ENCODE data around the gene RPLP2. TPM values are rescaled to one million over a fixed set of nuclear protein-coding genes. Genes with fewer than 3 reads are reported as not detected.

Gene RPLP2
- polyA plus RNA-seq, 1 of the 3 experiments (the other 2 are of a cell fraction) = 799 TPM

DNA sequence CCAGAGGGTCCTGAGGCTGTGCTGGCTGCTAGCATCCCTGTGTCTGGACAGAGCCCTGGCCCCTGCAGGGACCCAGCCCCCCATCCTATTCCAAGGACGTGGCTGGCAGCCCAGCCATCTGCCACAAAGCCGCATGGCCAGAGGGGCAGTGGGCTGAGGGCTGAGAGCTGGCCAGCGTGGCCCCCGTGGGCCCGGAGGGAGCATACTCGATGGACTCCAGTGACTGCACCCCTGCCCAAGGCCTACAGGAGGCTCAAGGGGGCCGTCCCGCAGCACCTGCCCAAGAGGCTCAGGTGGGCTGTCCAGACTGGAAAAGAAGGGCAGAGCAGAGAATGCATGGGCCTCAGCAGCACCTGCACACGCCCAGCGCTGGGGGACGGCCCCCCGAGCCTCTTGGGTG lies 46.0 kb downstream of the RPLP2 start:
- H3K9ac ChIP-seq = no peak overlapping the region
- peak overlapping the region in 1 of 2 experiments; percentile 89; a peak in 2 of 4 replicates for H3K27ac ChIP-seq (ENCODE audit: low read depth in 2 of 2, low read length in 1 of 2)
- peaks cover 22% of the 10 kb centered on the region; the same call in 1 of the 2 replicates for H3K79me2 ChIP-seq (ENCODE audit: insufficient read depth)
- no peak overlapping the region for H3K4me3 ChIP-seq (ENCODE audit: low read depth in 2 of 2, low read length in 1 of 2)
- H3K4me1 ChIP-seq (ENCODE audit: control insufficient read depth in 1 of 2, insufficient read depth in 2 of 2, low read depth in 1 of 2, low read length in 1 of 2) = peaks cover 10 to 73% of the 10 kb centered on the region in 2 experiments; a peak in 2 of 4 replicates
- H2AFZ ChIP-seq (ENCODE audit: low read depth) = no peak overlapping the region
- DNase-seq = peak; percentile 74
- no peaks in the 10 kb centered on the region for H3F3A ChIP-seq (replicated peaks; ENCODE audit: insufficient read depth)
- H3K36me3 ChIP-seq (replicated peaks in 1 of 2; ENCODE audit: control insufficient read depth in 1 of 2, insufficient read depth in 2 of 2, low read length in 1 of 2) = no peaks in the 10 kb centered on the region
- ChIA-PET POLR2A (interaction anchor here (0.6 to 2.7 kb wide), 2 partner anchors 14 to 37 kb away, joined by 3 to 13 read pairs; partner anchors contain the start of genes PNPLA2, POLR2L and TSPAN4), CTCF (interaction anchor here (0.8 to 3.5 kb wide), 6 partner anchors 8 to 195 kb away, joined by 3 to 24 read pairs (median 3); partner anchors contain the start of gene PNPLA2)
- H3K9me2 ChIP-seq = no peaks in the 10 kb centered on the region
- H3K4me2 ChIP-seq = no peak overlapping the region
- TF ChIP-seq FOXM1 (IDR thresholded peaks at IDR 0.05; ENCODE audit: low read depth) (no peak), JUND (IDR thresholded peaks at IDR 0.05) (no peak), RFX5 (IDR thresholded peaks at IDR 0.05; ENCODE audit: low read length) (no peak), EZH2phosphoT487 (IDR thresholded peaks at IDR 0.05; ENCODE audit: borderline replicate concordance, low read depth) (no peak), MXI1 (IDR thresholded peaks at IDR 0.05; ENCODE audit: low read depth, low read length) (no peak)
- TF ChIP-seq, protein P1, sequence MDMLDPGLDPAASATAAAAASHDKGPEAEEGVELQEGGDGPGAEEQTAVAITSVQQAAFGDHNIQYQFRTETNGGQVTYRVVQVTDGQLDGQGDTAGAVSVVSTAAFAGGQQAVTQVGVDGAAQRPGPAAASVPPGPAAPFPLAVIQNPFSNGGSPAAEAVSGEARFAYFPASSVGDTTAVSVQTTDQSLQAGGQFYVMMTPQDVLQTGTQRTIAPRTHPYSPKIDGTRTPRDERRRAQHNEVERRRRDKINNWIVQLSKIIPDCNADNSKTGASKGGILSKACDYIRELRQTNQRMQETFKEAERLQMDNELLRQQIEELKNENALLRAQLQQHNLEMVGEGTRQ (IDR thresholded peaks at IDR 0.05; ENCODE audit: borderline replicate concordance, low read depth, low read length) = no peak
- H3K9me3 ChIP-seq = no peaks in the 10 kb centered on the region
- peaks cover 86% of the 10 kb centered on the region for H4K20me1 ChIP-seq (ENCODE audit: insufficient read depth)
- whole genome bisulfite sequencing (ENCODE audit: low lambda C conversion rate) = no CpG with 5 or more reads among the region's 12 CpGs
- H3K27me3 ChIP-seq (ENCODE audit: insufficient read depth) = no peaks in the 10 kb centered on the region

DNA sequence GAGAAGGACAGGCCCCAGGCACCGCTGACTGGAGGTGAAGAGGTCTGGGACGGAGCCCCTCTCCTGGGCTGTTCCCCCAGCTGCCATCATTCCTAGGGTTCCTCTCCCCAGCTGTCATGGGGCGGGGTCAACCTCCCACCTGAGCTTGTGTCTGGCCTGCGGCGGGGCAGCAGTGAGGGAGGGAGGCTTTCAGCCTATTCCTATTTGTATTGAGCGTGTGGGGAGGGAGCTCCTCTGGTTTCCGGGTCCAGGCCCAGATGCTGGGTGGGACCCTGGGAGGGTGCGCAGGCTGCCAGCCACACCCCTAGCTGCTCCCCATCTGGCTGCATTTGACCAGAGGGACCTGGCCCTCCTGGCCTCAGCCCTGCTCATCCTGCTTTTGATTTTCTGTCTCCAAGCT lies 46.6 kb downstream of the RPLP2 start:
- Histone ChIP-seq H3K4me1 (ENCODE audit: control insufficient read depth in 1 of 2, insufficient read depth in 2 of 2, low read depth in 1 of 2, low read length in 1 of 2) (peaks cover 10 to 69% of the 10 kb centered on the region in 2 experiments; a peak in 2 of 4 replicates), H3K9me3 (no peaks in the 10 kb centered on the region), H3K79me2 (ENCODE audit: insufficient read depth) (peaks cover 20% of the 10 kb centered on the region; the same call in 1 of the 2 replicates), H3K9me2 (no peaks in the 10 kb centered on the region), H3K27me3 (ENCODE audit: insufficient read depth) (no peaks in the 10 kb centered on the region), H3K36me3 (replicated peaks in 1 of 2; ENCODE audit: control insufficient read depth in 1 of 2, insufficient read depth in 2 of 2, low read length in 1 of 2) (no peaks in the 10 kb centered on the region), H3K4me3 (ENCODE audit: low read depth in 2 of 2, low read length in 1 of 2) (no peak overlapping the region), H3K4me2 (no peak overlapping the region), H4K20me1 (ENCODE audit: insufficient read depth) (peaks cover 80% of the 10 kb centered on the region), H3K9ac (no peak overlapping the region), H3K27ac (ENCODE audit: low read depth in 2 of 2, low read length in 1 of 2) (peak overlapping the region in 1 of 2 experiments; percentile 89; a peak in 2 of 4 replicates), H2AFZ (ENCODE audit: low read depth) (no peak overlapping the region), H3F3A (replicated peaks; ENCODE audit: insufficient read depth) (no peaks in the 10 kb centered on the region)
- 60% methylated on average over 1 of the region's 8 CpGs for WGBS (ENCODE audit: low lambda C conversion rate)
- ChIA-PET CTCF (interaction anchor here (0.8 to 3.5 kb wide), 6 partner anchors 9 to 194 kb away, joined by 3 to 24 read pairs (median 4); partner anchors contain the start of gene PNPLA2), POLR2A (interaction anchor here (0.6 to 2.7 kb wide), 2 partner anchors 14 to 37 kb away, joined by 3 to 13 read pairs; partner anchors contain the start of genes PNPLA2, POLR2L and TSPAN4)
- DNase-seq = peak; percentile 79
- TF ChIP-seq, protein P2, sequence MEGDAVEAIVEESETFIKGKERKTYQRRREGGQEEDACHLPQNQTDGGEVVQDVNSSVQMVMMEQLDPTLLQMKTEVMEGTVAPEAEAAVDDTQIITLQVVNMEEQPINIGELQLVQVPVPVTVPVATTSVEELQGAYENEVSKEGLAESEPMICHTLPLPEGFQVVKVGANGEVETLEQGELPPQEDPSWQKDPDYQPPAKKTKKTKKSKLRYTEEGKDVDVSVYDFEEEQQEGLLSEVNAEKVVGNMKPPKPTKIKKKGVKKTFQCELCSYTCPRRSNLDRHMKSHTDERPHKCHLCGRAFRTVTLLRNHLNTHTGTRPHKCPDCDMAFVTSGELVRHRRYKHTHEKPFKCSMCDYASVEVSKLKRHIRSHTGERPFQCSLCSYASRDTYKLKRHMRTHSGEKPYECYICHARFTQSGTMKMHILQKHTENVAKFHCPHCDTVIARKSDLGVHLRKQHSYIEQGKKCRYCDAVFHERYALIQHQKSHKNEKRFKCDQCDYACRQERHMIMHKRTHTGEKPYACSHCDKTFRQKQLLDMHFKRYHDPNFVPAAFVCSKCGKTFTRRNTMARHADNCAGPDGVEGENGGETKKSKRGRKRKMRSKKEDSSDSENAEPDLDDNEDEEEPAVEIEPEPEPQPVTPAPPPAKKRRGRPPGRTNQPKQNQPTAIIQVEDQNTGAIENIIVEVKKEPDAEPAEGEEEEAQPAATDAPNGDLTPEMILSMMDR (IDR thresholded peaks at IDR 0.05) = no peak
- TF ChIP-seq MEF2A (IDR thresholded peaks at IDR 0.05; ENCODE audit: borderline replicate concordance, low read depth) (no peak), YY1 (IDR thresholded peaks at IDR 0.05; ENCODE audit: low read depth) (no peak), NRF1 (IDR thresholded peaks at IDR 0.05; ENCODE audit: low read depth, low read length) (no peak), TEAD4 (IDR thresholded peaks at IDR 0.05; ENCODE audit: borderline replicate concordance, insufficient read depth) (no peak), SIN3A (IDR thresholded peaks at IDR 0.05; ENCODE audit: borderline replicate concordance, low read depth, low read length) (no peak)
